ENCODE measurements around the gene HBS1L.

- TF ChIP-seq EZH2 (IDR thresholded peaks at IDR 0.05; ENCODE audit: borderline replicate concordance, low read depth, low read length, severe bottlenecking) (no peak), CTCF (IDR thresholded peaks at IDR 0.05; ENCODE audit: borderline replicate concordance, extremely low read depth, low read length, poor library complexity, severe bottlenecking) (no peak)
Measured at GRCh38 chr6:135060076-135060475, 5.5 kb upstream of the HBS1L start.

Measured in DND-41 (cell line).